Loucy (cell line): ENCODE measurements around the gene ZNF581.

Experiments used
- CTCF ChIP-seq: fragments of 200-600 bp; sonication (generic); conservative IDR thresholded peaks from 2 replicates; pipeline ENCODE4 v1.5.1; 2014; ENCODE audit warnings: mild to moderate bottlenecking, antibody characterized with exemption, low read length
- EZH2phosphoT487 ChIP-seq: fragments of 200-600 bp; IDR thresholded peaks from 2 replicates; pipeline ENCODE4 v1.6.1; 2018; ENCODE audit warnings: antibody characterized with exemption, mild to moderate bottlenecking, moderate library complexity, borderline replicate concordance

- TF ChIP-seq CTCF: no peak
- no peak for TF ChIP-seq EZH2phosphoT487
These were observed 17.5 kb downstream of the ZNF581 start for GRCh38 chr19:55660991-55661390.
